Mesenchymal stem cell (in vitro differentiated cells and primary cell): Measurements from ENCODE around the gene DIAPH2.
A peak's percentile ranks its signal among the peaks of the same experiment; 100 is the strongest.

Experiments used
- DNase-seq: peaks from one replicate; pipeline ENCODE4 v3.0.0-alpha.2; 2013
- H2AFZ ChIP-seq: one replicate; pipeline ENCODE4 v1.6.1; 2013; ENCODE audit warnings: low read depth, mild to moderate bottlenecking, control low read depth, inconsistent platforms, low read length, moderate library complexity
- H2AK5ac ChIP-seq: 2 replicates; pipeline ENCODE4 v1.6.1; 2013; ENCODE audit warnings: low read length, moderate library complexity, mild to moderate bottlenecking, inconsistent platforms; ENCODE audit not compliant: severe bottlenecking
- H2BK120ac ChIP-seq: one replicate; pipeline ENCODE4 v1.6.1; 2013; ENCODE audit warnings: low read depth, mild to moderate bottlenecking, inconsistent platforms, low read length, moderate library complexity
- H2BK12ac ChIP-seq, 2 experiments: one replicate each; pipeline ENCODE4 v1.6.1; 2013; ENCODE audit warnings: inconsistent platforms in 2 of 2, low read length in 2 of 2, mild to moderate bottlenecking in 2 of 2, moderate library complexity in 2 of 2, control low read depth in 1 of 2
- H2BK15ac ChIP-seq: one replicate; pipeline ENCODE4 v1.6.1; 2013; ENCODE audit warnings: mild to moderate bottlenecking, low read depth, inconsistent platforms; ENCODE audit not compliant: poor library complexity, severe bottlenecking
- H2BK5ac ChIP-seq: 2 replicates; pipeline ENCODE4 v1.6.1; 2013; ENCODE audit warnings: low read depth, mild to moderate bottlenecking, low read length, control low read depth, inconsistent platforms; ENCODE audit not compliant: poor library complexity, severe bottlenecking
- H3K14ac ChIP-seq, 2 experiments: one replicate each; pipeline ENCODE4 v1.6.1; 2013; ENCODE audit warnings: inconsistent platforms in 2 of 2, low read length in 2 of 2, control low read depth in 1 of 2, mild to moderate bottlenecking in 1 of 2, moderate library complexity in 1 of 2
- H3K18ac ChIP-seq, 2 experiments: one replicate each; pipeline ENCODE4 v1.6.1; 2013; ENCODE audit warnings: inconsistent platforms in 2 of 2, low read length in 2 of 2, control low read depth in 1 of 2, low read depth in 1 of 2, mild to moderate bottlenecking in 1 of 2
- H3K23ac ChIP-seq, 2 experiments: one replicate each; pipeline ENCODE4 v1.6.1; 2013; ENCODE audit warnings: inconsistent platforms in 2 of 2, low read length in 2 of 2, mild to moderate bottlenecking in 2 of 2, moderate library complexity in 2 of 2, control low read depth in 1 of 2
- H3K27ac ChIP-seq: 2 replicates; pipeline ENCODE4 v1.5.1; 2013; ENCODE audit warnings: mild to moderate bottlenecking, moderate library complexity, low read length, control low read depth, inconsistent platforms; ENCODE audit not compliant: poor library complexity, severe bottlenecking
- H3K27me3 ChIP-seq, 2 experiments: 2 replicates each; pipeline versions ENCODE4 v1.6.1 to v1.7.0; 2013; ENCODE audit warnings: low read length in 2 of 2, mild to moderate bottlenecking in 2 of 2, moderate library complexity in 2 of 2, control low read depth in 1 of 2, inconsistent platforms in 1 of 2; ENCODE audit not compliant: control insufficient read depth in 1 of 2, insufficient read depth in 1 of 2
- H3K36me3 ChIP-seq, 2 experiments: 2 replicates each; pipeline versions ENCODE4 v1.6.1 to v1.7.0; 2013; ENCODE audit warnings: low read length in 2 of 2, control low read depth in 1 of 2, inconsistent platforms in 1 of 2, low read depth in 1 of 2, mild to moderate bottlenecking in 1 of 2; ENCODE audit not compliant: insufficient read depth in 2 of 2, control insufficient read depth in 1 of 2
- H3K4ac ChIP-seq, 2 experiments: one replicate each; pipeline ENCODE4 v1.6.1; 2013; ENCODE audit warnings: inconsistent platforms in 2 of 2, low read length in 2 of 2, mild to moderate bottlenecking in 2 of 2, moderate library complexity in 2 of 2, control low read depth in 1 of 2, low read depth in 1 of 2
- H3K4me1 ChIP-seq: 2 replicates; pipeline ENCODE4 v1.6.1; 2013; ENCODE audit warnings: low read depth, low read length, control low read depth; ENCODE audit not compliant: control insufficient read depth, insufficient read depth
- H3K4me2 ChIP-seq: 2 replicates; pipeline ENCODE4 v1.6.1; 2013; ENCODE audit warnings: low read length, mild to moderate bottlenecking, inconsistent platforms; ENCODE audit not compliant: poor library complexity, severe bottlenecking
- H3K4me3 ChIP-seq, 2 experiments: 2 replicates each; pipeline versions ENCODE4 v1.5.1 to v1.7.0; 2013; ENCODE audit warnings: low read length in 2 of 2, mild to moderate bottlenecking in 2 of 2, control low read depth in 1 of 2, low read depth in 1 of 2; ENCODE audit not compliant: insufficient read depth in 1 of 2
- H3K79me1 ChIP-seq: replicated peaks from 2 replicates; pipeline ENCODE4 v1.6.1; 2013; ENCODE audit warnings: mild to moderate bottlenecking, control low read depth, low read length, inconsistent platforms; ENCODE audit not compliant: poor library complexity, severe bottlenecking
- H3K9ac ChIP-seq: 2 replicates; pipeline ENCODE4 v1.7.0; 2013; ENCODE audit warnings: mild to moderate bottlenecking, low read length, moderate library complexity
- H3K9me3 ChIP-seq: 2 replicates; pipeline ENCODE4 v1.7.0; 2013; ENCODE audit warnings: mild to moderate bottlenecking, low read length; ENCODE audit not compliant: control insufficient read depth
- H4K8ac ChIP-seq: one replicate; pipeline ENCODE4 v1.6.1; 2013; ENCODE audit warnings: inconsistent platforms, mild to moderate bottlenecking, low read length, moderate library complexity
- H4K91ac ChIP-seq: one replicate; pipeline ENCODE4 v1.6.1; 2013; ENCODE audit warnings: mild to moderate bottlenecking, low read length, inconsistent platforms
- WGBS: methylation state at CpG from one replicate; pipeline ENCODE4 v1.1.7; 2013; ENCODE audit warnings: mixed read lengths; 5-methylcytosine and 5-hydroxymethylcytosine counted together

The DIAPH2 gene

DNA sequence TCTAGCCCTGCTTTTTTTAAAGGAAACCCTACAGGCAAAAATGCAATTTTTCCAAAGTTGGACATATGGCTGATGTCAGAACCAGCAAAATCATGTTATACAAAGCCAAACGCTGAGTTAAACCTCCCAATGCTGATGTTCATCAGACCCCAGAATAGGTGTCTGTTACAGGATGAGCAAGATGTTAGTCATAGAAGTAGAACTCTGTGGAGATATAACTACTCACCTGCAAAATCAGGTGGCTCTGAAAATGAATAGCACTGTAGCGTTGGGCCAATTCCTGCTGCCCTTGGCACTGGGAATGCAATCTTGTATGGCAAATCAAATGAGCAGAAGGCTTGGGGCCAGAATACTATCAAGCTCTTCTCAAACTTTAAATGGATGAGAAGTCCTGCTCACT is 833.1 kb downstream of the DIAPH2 start:
- no peak overlapping the region for H3K9ac ChIP-seq
- no peak overlapping the region for H2BK5ac ChIP-seq
- no peaks in the 10 kb centered on the region for H3K4me1 ChIP-seq
- no peaks in the 10 kb centered on the region for H3K9me3 ChIP-seq
- no peak overlapping the region for H3K23ac ChIP-seq
- H4K8ac ChIP-seq: no peak overlapping the region
- 96% methylated on average over 2 of the region's 2 CpGs for WGBS
- no peak overlapping the region for H2AFZ ChIP-seq
- no peaks in the 10 kb centered on the region for H3K36me3 ChIP-seq
- H3K4me2 ChIP-seq: no peak overlapping the region
- no peak overlapping the region for H3K18ac ChIP-seq
- no peak overlapping the region for H4K91ac ChIP-seq
- no peak overlapping the region for H3K4me3 ChIP-seq
- no peak overlapping the region for H3K14ac ChIP-seq
- H2BK12ac ChIP-seq: no peak overlapping the region
- H3K27ac ChIP-seq: no peak overlapping the region
- no peaks in the 10 kb centered on the region for H3K27me3 ChIP-seq
- H3K79me1 ChIP-seq: no peaks in the 10 kb centered on the region
- no peak overlapping the region for H2BK15ac ChIP-seq
- H2AK5ac ChIP-seq: no peak overlapping the region
- no peak overlapping the region for H3K4ac ChIP-seq
- no peak overlapping the region for H2BK120ac ChIP-seq
- DNase-seq: no peak

DNA sequence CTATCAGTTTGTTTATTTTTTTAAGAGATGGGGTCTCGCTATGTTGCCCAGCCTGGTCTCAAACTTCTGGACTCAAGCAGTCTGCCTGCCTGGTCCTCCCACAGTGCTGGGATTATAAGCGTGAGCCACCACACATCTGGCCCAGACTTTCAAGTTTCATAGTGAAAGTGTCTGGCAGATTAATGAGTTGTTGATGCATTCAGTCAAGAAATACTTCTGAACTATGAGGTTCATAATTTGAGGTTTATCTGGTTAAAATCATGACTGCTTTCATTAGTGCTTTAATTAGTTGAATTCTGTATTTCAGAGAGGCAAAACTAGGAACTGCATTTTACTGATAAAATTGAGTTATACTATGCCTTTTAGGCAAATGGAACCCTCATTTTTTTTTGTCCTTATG is 837.7 kb downstream of the DIAPH2 start:
- Histone ChIP-seq H2BK12ac (no peak overlapping the region), H3K4me3 (no peak overlapping the region), H3K4me1 (no peaks in the 10 kb centered on the region), H3K27me3 (no peaks in the 10 kb centered on the region), H4K91ac (no peak overlapping the region), H3K79me1 (no peaks in the 10 kb centered on the region), H3K27ac (no peak overlapping the region), H3K14ac (no peak overlapping the region), H2BK120ac (no peak overlapping the region), H2AFZ (no peak overlapping the region), H3K23ac (no peak overlapping the region), H3K9ac (no peak overlapping the region), H3K36me3 (no peaks in the 10 kb centered on the region), H2AK5ac (no peak overlapping the region), H3K9me3 (no peaks in the 10 kb centered on the region), H3K4me2 (no peak overlapping the region), H2BK5ac (no peak overlapping the region), H2BK15ac (no peak overlapping the region), H4K8ac (no peak overlapping the region), H3K4ac (no peak overlapping the region), H3K18ac (no peak overlapping the region)
- DNase-seq: no peak
- 90% methylated on average over 2 of the region's 2 CpGs for WGBS

DNA sequence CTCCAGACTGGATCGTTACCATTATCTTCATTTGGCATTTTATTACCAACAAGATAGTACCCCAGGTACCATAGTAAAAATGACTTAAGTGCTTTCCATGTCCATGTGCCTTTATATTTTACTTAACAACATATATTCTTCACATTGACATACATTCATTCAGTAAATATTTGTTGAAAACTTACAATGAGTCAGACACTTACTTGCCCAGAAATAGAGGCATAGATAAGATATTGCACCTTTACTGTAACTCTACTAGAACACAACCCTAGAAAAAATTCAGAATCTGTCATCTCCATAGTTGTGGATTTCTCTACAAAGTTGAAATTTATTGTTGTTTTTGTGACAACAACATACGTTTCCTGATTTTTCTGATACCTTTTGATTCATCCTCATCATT is 839.7 kb downstream of the DIAPH2 start:
- DNase-seq: no peak
- no peak overlapping the region for H3K4ac ChIP-seq
- H3K4me1 ChIP-seq: no peaks in the 10 kb centered on the region
- no peaks in the 10 kb centered on the region for H3K9me3 ChIP-seq
- H3K14ac ChIP-seq: no peak overlapping the region
- H3K4me3 ChIP-seq: no peak overlapping the region
- no peak overlapping the region for H3K23ac ChIP-seq
- no peak overlapping the region for H2BK120ac ChIP-seq
- H3K36me3 ChIP-seq: no peaks in the 10 kb centered on the region
- no peak overlapping the region for H4K91ac ChIP-seq
- H3K27me3 ChIP-seq: no peaks in the 10 kb centered on the region
- no peak overlapping the region for H2BK15ac ChIP-seq
- H2BK5ac ChIP-seq: no peak overlapping the region
- no peak overlapping the region for H3K4me2 ChIP-seq
- H3K79me1 ChIP-seq: no peaks in the 10 kb centered on the region
- no peak overlapping the region for H3K9ac ChIP-seq
- H3K18ac ChIP-seq: no peak overlapping the region
- H3K27ac ChIP-seq: no peak overlapping the region
- 29% methylated on average over 1 of the region's 2 CpGs for WGBS
- no peak overlapping the region for H2BK12ac ChIP-seq
- no peak overlapping the region for H4K8ac ChIP-seq
- no peak overlapping the region for H2AK5ac ChIP-seq
- H2AFZ ChIP-seq: no peak overlapping the region

DNA sequence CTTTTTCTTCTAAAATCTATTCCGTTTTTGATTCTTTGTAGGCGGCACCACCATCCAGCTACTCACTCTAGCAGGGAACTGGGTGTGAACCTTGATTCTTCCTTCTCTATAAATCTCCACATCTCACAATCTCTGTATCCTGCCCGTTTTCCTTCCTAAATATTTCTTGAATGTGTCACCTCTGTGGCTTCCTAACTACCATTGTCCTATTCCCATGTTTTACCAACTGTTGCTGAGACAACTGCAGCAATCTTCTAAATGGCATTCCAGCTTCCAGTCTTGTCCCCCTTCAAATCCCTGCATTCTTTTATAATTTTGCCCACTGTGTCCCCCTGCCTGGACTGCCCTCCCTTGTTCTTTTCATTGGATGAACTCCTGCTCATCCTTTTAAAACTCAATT is 840.4 kb downstream of the DIAPH2 start:
- H3K27ac ChIP-seq: no peak overlapping the region
- no peak overlapping the region for H2BK120ac ChIP-seq
- no peak overlapping the region for H4K91ac ChIP-seq
- H2AK5ac ChIP-seq: no peak overlapping the region
- H3K27me3 ChIP-seq: no peaks in the 10 kb centered on the region
- no peaks in the 10 kb centered on the region for H3K36me3 ChIP-seq
- no peak overlapping the region for H2BK12ac ChIP-seq
- no peak overlapping the region for H2BK5ac ChIP-seq
- H3K23ac ChIP-seq: no peak overlapping the region
- H3K79me1 ChIP-seq: no peaks in the 10 kb centered on the region
- no peak overlapping the region for H3K4ac ChIP-seq
- H2AFZ ChIP-seq: no peak overlapping the region
- no peak overlapping the region for H3K18ac ChIP-seq
- no peak overlapping the region for H3K4me3 ChIP-seq
- no peaks in the 10 kb centered on the region for H3K9me3 ChIP-seq
- H3K9ac ChIP-seq: no peak overlapping the region
- 40% methylated on average over 3 of the region's 3 CpGs for WGBS
- peak; percentile 21 for DNase-seq
- no peak overlapping the region for H3K14ac ChIP-seq
- no peak overlapping the region for H4K8ac ChIP-seq
- H3K4me2 ChIP-seq: no peak overlapping the region
- no peak overlapping the region for H2BK15ac ChIP-seq
- no peaks in the 10 kb centered on the region for H3K4me1 ChIP-seq
